GM21786 (cell line): Measurements from ENCODE around the gene CDH23.

Experiments used
- ATAC-seq: cut with Tn5 transposase; IDR thresholded peaks from one replicate; pipeline ENCODE4 v1.9.1; 2021; ENCODE audit not compliant: unreplicated experiment

CDH23 gene

GRCh38 chr10:71577345-71577744 is 180.6 kb downstream of the CDH23 start:
- no peak for ATAC-seq

DNA sequence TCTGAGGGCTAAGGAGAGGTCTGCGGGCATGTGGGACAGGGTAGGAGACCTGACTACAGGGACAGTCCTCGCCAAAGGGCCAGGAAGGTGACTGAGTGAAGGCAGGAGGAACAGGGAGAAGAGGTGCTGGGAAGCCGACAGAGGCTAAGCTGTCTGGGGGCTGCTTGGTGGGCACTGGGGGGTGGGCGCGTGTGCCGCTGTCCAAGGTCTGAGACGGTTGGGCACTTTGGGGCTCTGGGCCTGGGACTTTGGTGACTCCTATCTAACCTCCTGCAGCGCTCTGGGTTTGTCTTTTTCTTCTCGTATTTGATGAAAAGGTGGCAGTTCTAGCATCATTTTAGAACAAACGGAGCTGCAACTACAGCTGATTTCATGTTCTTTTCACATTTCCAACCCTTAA is 181.3 kb downstream of the CDH23 start:
- ATAC-seq, result no peak

GRCh38 chr10:71579668-71580067 is 182.9 kb downstream of the CDH23 start:
- no peak for ATAC-seq

DNA sequence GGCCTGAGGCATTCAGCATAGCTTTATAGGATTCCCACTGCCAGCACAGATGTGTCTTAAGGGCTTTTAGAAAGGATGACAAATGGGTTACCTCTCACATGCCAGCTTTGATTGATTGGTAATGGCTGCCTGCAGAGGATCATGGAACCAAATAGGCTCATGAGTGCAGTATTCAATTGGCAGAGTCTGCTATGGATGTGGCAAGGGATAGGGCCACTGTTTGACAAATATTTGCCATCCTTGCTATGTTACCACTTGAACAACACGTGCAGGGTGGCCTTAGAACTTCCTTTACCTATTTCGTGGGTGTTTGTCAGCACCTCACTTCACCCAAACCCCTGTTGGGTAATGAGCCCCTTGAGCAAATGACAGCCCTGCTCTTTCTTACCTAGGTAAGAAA is 183.7 kb downstream of the CDH23 start:
- no peak for ATAC-seq

GRCh38 chr10:71580926-71581325 is 184.2 kb downstream of the CDH23 start:
- ATAC-seq, result no peak

DNA sequence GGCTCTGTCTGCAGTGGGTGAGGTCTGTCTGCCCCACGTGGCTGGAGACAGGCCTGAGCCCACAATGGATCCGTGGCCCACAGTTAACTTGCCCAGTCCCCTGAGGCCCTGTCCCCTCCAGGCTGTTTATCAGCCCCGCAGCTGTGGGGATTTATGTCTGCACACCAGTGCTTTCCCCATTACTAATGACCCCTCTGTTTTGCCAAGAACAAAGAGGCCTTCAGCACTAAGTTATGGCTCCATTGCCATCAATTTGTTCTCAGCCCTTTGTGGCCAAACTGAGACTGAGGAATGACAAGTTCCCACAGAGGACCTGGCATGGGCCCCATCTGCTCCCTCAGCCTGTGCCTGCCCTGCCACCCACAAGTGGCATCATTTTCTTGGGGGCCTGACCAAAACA is 184.7 kb downstream of the CDH23 start:
- ATAC-seq, result no peak

GRCh38 chr10:71582019-71582418 is 185.3 kb downstream of the CDH23 start:
- ATAC-seq, result no peak

- no peak for ATAC-seq
Observed at GRCh38 chr10:71582506-71583475, 186.1 kb downstream of the CDH23 start.

DNA sequence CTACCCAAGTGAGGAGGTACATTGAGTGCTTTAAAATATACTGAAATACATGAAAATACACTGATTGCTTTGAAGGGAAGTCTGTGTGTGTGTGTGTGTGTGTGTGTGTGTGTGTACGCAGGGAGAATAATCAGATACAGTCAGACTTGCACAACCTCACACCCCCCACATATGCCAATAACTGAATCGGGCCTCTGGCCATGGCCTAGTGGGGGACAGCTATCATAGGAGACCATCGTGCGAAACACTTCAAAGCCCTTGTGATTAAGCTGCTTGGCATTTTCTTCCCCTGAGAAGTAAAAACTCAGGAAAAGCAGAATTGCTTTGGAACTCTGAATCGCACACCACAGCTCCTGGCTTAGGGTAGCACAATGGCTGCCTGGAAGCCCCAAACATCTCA is 187.7 kb downstream of the CDH23 start:
- no peak for ATAC-seq

- ATAC-seq, result no peak
Observed at GRCh38 chr10:71584902-71585563, 188.3 kb downstream of the CDH23 start.

- no peak for ATAC-seq
Observed at GRCh38 chr10:71585564-71586290, 189.0 kb downstream of the CDH23 start.

GRCh38 chr10:71587941-71588573 is 191.3 kb downstream of the CDH23 start:
- ATAC-seq, result no peak

DNA sequence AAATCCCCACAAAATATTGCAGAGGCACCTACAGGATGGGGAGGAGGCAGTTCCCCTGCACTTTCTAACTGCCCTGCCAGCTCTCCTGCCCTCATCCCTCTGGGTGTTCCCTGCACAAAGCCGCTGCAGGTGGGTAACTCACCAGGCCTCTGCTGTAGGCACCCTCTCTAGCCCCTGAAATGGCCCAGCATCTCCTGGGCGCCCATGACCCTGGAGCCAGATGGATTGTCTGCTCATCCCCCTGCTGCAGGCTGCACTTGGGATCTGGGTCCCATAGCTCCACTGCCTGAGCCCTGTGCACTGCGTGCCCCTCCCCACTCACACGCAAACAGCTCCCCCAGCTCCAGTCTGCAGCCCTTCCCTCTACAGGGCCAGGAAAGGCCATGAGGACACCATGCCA is 192.0 kb downstream of the CDH23 start:
- ATAC-seq, result no peak

- no peak for ATAC-seq
Observed at GRCh38 chr10:71589617-71590551, 193.2 kb downstream of the CDH23 start.

DNA sequence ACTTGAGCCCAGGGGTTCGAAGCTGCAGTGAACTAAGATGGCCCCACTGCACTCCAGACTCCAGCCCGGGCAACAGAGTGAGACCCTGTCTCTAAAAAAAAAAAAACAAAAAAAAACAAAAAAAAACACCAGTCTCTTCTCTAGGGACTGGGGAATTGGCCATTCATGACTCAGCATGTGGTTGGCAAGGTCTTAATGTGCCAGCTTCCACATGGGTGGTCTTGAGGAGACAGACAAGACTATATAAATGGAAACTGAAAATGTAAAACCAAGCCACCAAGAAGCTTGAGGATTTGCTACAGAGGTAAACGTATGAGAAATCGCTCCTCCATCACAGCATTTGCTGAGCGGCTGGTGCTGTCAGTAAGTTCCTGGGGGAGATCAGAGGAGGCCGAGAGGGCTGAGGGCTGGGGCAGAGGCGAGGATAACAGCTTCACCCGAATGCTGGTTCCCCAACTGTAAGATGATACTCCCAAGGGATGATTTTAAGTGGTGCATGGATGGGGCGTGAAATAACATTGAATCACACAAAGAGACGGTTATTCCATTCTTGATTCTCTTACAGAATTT is 194.1 kb downstream of the CDH23 start:
- ATAC-seq, result no peak

- ATAC-seq, result no peak
Observed at GRCh38 chr10:71594934-71595571, 198.3 kb downstream of the CDH23 start.

DNA sequence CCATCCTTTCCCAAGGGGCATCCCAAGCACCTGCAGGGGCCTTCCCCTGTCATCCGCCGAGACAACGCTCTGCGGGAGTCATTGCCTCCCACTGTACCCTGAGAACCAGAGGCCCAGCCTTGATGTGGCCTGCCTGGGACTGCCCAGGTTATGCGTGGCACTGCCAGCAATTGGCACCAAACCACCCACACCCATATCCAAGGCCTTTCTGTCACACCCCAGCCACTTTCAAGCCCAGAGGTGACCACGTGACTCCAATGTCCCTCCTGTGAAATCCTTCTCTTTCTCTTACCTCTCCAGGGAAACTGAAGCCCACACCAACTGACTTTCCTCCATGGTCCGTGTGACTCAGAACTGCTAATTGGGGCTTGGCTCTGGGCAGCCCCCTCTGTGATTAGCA is 198.9 kb downstream of the CDH23 start:
- ATAC-seq, result no peak

GRCh38 chr10:71596127-71596526 is 199.4 kb downstream of the CDH23 start:
- no peak for ATAC-seq

GRCh38 chr10:71596759-71597158 is 200.0 kb downstream of the CDH23 start:
- no peak for ATAC-seq
